K562 (cell line): ENCODE results near the gene MAP3K4. TPM values are rescaled to one million over a fixed set of nuclear protein-coding genes. Genes with fewer than 3 reads are reported as not detected.
A peak's percentile ranks its signal among the peaks of the same experiment; 100 is the strongest.

Source experiments
- ARID3B ChIP-seq: fragments of 250-450 bp; sonication (Bioruptor Pico); IDR thresholded peaks from 2 replicates; pipeline ENCODE4 v1.4.0; 2020; ENCODE audit warnings: borderline replicate concordance
- CBFA2T3 ChIP-seq: fragments of 450-650 bp; IDR thresholded peaks from 2 replicates; pipeline ENCODE4 v1.6.1; 2017
- CREM ChIP-seq: IDR thresholded peaks from 2 replicates; pipeline ENCODE4 v1.6.1; 2014; ENCODE audit warnings: antibody characterized with exemption, low read depth
- CXXC5 ChIP-seq: fragments of 250-450 bp; sonication (Bioruptor Pico); IDR thresholded peaks from 2 replicates; pipeline ENCODE4 v1.8.0; 2022; ENCODE audit warnings: inconsistent platforms, mild to moderate bottlenecking, moderate library complexity
- E2F5 ChIP-seq: sonication (generic); formaldehyde crosslinking; IDR thresholded peaks from 2 replicates; pipeline ENCODE4 v1.8.0; 2022; ENCODE audit warnings: mild to moderate bottlenecking, missing genetic modification reagents
- FOXP1 ChIP-seq: sonication (generic); formaldehyde crosslinking; IDR thresholded peaks from 2 replicates; pipeline ENCODE4 v1.8.0; 2022; ENCODE audit warnings: mild to moderate bottlenecking, missing genetic modification reagents
- GABPB1 ChIP-seq: sonication (generic); formaldehyde crosslinking; IDR thresholded peaks from 2 replicates; pipeline ENCODE4 v1.8.0; 2022; ENCODE audit warnings: mild to moderate bottlenecking, missing genetic modification reagents
- GABPB2 ChIP-seq: fragments of 250-450 bp; sonication (Bioruptor Pico); conservative IDR thresholded peaks from 2 replicates; pipeline ENCODE4 v1.5.1; 2021; ENCODE audit warnings: mild to moderate bottlenecking
- GTF2E2 ChIP-seq: fragments of 200-800 bp; sonication (Bioruptor generic); IDR thresholded peaks from 2 replicates; pipeline ENCODE4 v1.6.1; 2016; ENCODE audit warnings: missing genetic modification characterization, missing compliant biosample characterization
- HDAC6 ChIP-seq: IDR thresholded peaks from 2 replicates; pipeline ENCODE4 v1.6.1; 2012; ENCODE audit warnings: low read depth, mild to moderate bottlenecking, control low read depth, inconsistent platforms, low read length, moderate library complexity
- MEF2D ChIP-seq: conservative IDR thresholded peaks from 2 replicates; pipeline ENCODE4 v1.6.1; 2016; ENCODE audit warnings: low read depth, missing genetic modification characterization, missing compliant biosample characterization
- NFATC3 ChIP-seq: fragments of 450-650 bp; IDR thresholded peaks from 2 replicates; pipeline ENCODE4 v1.6.1; 2017; ENCODE audit warnings: mild to moderate bottlenecking
- NR2C2 ChIP-seq, 2 experiments: fragments of 200-800 bp in 1 of 2; sonication (Bioruptor generic) in 1 of 2; sonication (generic) in 1 of 2; formaldehyde crosslinking in 1 of 2; IDR thresholded peaks; 2 replicates each; pipeline versions ENCODE4 v1.6.1 to v1.8.0; 2016 to 2022; ENCODE audit warnings: mild to moderate bottlenecking in 1 of 2, missing compliant biosample characterization in 1 of 2, missing genetic modification characterization in 1 of 2, missing genetic modification reagents in 1 of 2
- POLR2G ChIP-seq: fragments of 200-400 bp; formaldehyde crosslinking; IDR thresholded peaks from 2 replicates; pipeline ENCODE4 v1.6.1; 2017; ENCODE audit warnings: low read depth, mild to moderate bottlenecking, antibody characterized with exemption, low read length, moderate library complexity
- RFX5 ChIP-seq: IDR thresholded peaks from 2 replicates; pipeline ENCODE4 v1.6.1; 2011; ENCODE audit warnings: low read depth, mild to moderate bottlenecking, improper control_type of control experiment, low read length
- SFPQ ChIP-seq: fragments of 200-400 bp; formaldehyde crosslinking; IDR thresholded peaks from 2 replicates; pipeline ENCODE4 v1.6.1; 2017; ENCODE audit warnings: mild to moderate bottlenecking, low read depth, low read length, moderate library complexity
- TEAD4 ChIP-seq, 2 experiments: sonication (generic) in 1 of 2; formaldehyde crosslinking in 1 of 2; IDR thresholded peaks; 2 replicates each; pipeline versions ENCODE4 v1.6.1 to v1.8.0; 2012 to 2022; ENCODE audit warnings: borderline replicate concordance in 1 of 2, inconsistent platforms in 1 of 2, low read length in 1 of 2, mild to moderate bottlenecking in 1 of 2, missing genetic modification reagents in 1 of 2
- ZBTB17 ChIP-seq: fragments of 450-650 bp; formaldehyde crosslinking; IDR thresholded peaks from 2 replicates; pipeline ENCODE4 v1.4.0; 2020; ENCODE audit warnings: mild to moderate bottlenecking
- ZNF431 ChIP-seq: sonication (generic); formaldehyde crosslinking; IDR thresholded peaks from 2 replicates; pipeline ENCODE4 v1.8.0; 2022; ENCODE audit warnings: mild to moderate bottlenecking, missing genetic modification reagents
- ZNF512 ChIP-seq: IDR thresholded peaks from 2 replicates; pipeline ENCODE4 v1.6.1; 2016; ENCODE audit warnings: missing genetic modification characterization, missing compliant biosample characterization
- ZNF57 ChIP-seq: fragments of 450-650 bp; formaldehyde crosslinking; IDR thresholded peaks from 2 replicates; pipeline ENCODE4 v1.4.0; 2020; ENCODE audit warnings: mild to moderate bottlenecking, moderate library complexity
- ZNF583 ChIP-seq: fragments of 250-450 bp; sonication (Bioruptor Pico); IDR thresholded peaks from 2 replicates; pipeline ENCODE4 v1.4.0; 2020
- ZNF589 ChIP-seq: fragments of 200-800 bp; sonication (Bioruptor generic); IDR thresholded peaks from 2 replicates; pipeline ENCODE4 v1.6.1; 2016; ENCODE audit warnings: low read depth, missing genetic modification characterization, missing compliant biosample characterization
- ZNF668 ChIP-seq: fragments of 250-450 bp; sonication (Bioruptor Pico); IDR thresholded peaks from 2 replicates; pipeline ENCODE4 v1.8.0; 2022; ENCODE audit warnings: mild to moderate bottlenecking, inconsistent platforms
- ZNF764 ChIP-seq: fragments of 250-450 bp; sonication (Bioruptor Pico); IDR thresholded peaks from 2 replicates; pipeline ENCODE4 v1.4.0; 2020; ENCODE audit warnings: low read depth, mild to moderate bottlenecking, moderate library complexity
- polyA plus RNA-seq, 8 experiments: library from polyadenylated mRNA; depleted of rRNA in 4 of 8; stranded (reverse) in 5 of 8; unstranded in 3 of 8; fragments of >200 nt; fragmentation: Nextera tagmentation in 2 of 8; fragmentation: Illumina TruSeq in 1 of 8; extraction: Ambion mirVana in 2 of 8; extraction: Trizol in 1 of 8; gene quantifications; 2 replicates each; pipeline versions ENCODE4 v1.2.1 to v1.2.3, GENCODE V29; 2011 to 2014; ENCODE audit warnings: inconsistent platforms in 1 of 8, missing spikeins in 1 of 8
- total RNA-seq, 7 experiments: library from RNA; depleted of rRNA in 6 of 7; stranded (reverse); fragments of >200 nt in 6 of 7; fragmentation: Illumina TruSeq in 2 of 7; extraction: Trizol in 2 of 7; gene quantifications; 2 replicates each; pipeline versions ENCODE4 v1.2.1 to v1.2.3, GENCODE V29; 2011 to 2021; ENCODE audit warnings: low replicate concordance in 1 of 7

The MAP3K4 gene
- total and polyA plus RNA-seq, 9 of the 15 experiments (the other 6 are each of a cell fraction or from before 2014, with no cell fraction given), result 21.0 to 77.2 (median 48.9) TPM

DNA sequence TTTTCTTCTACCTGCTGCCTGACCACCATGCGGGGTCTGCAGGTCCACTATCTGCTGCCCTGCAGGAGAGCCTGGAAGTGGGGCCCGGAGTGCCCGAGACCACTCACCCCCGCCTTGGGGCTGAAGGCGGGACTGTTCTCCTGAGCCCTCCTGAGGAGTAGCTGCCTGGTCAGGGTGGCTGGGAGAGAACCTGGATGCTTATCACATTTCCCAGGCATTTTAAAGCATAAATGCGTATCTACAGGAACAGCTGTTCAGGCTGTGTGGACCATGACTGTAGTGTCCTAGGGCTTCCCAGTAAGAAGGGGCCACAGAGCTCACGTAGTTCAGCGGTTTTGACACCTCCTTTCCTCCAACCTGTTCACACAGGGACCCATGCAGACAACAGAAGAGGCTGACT lies 159.0 kb downstream of the MAP3K4 start (continued):
- no peak for TF ChIP-seq ZNF57 (CRISPR knock-in tag)
- TF ChIP-seq MEF2D (tag), result no peak
- TF ChIP-seq NFATC3, result no peak
- TF ChIP-seq SFPQ, result no peak
- TF ChIP-seq HDAC6, result no peak
- peak; percentile 73 for TF ChIP-seq TEAD4 (IDR thresholded peaks at IDR 0.05; ENCODE audit: low read length)
- no peak for TF ChIP-seq TEAD4 (CRISPR knock-in tag; IDR thresholded peaks at IDR 0.05; ENCODE audit: borderline replicate concordance)
- TF ChIP-seq POLR2G, result no peak
- no peak for TF ChIP-seq ZNF764
- TF ChIP-seq ZNF589, result no peak
- TF ChIP-seq ZNF583 (CRISPR knock-in tag), result no peak
- TF ChIP-seq GTF2E2 (tag), result no peak
- peak; percentile 88 for TF ChIP-seq CBFA2T3
- no peak for TF ChIP-seq GABPB2 (CRISPR knock-in tag)
- TF ChIP-seq E2F5 (CRISPR knock-in tag), result no peak
- TF ChIP-seq ZNF431, result no peak
- TF ChIP-seq FOXP1, result no peak
- TF ChIP-seq RFX5, result no peak
- peak; percentile 26; the same call in 1 of the 2 replicates for TF ChIP-seq CXXC5 (CRISPR knock-in tag)
- TF ChIP-seq ZNF668 (CRISPR knock-in tag), result no peak
- TF ChIP-seq ZNF512 (tag), result no peak
- 0 out of 2 replicates have a peak, but pooled peaks have one; percentile 9 for TF ChIP-seq CREM
- no peak for TF ChIP-seq ZBTB17 (CRISPR knock-in tag)
- no peak for TF ChIP-seq NR2C2 (CRISPR knock-in tag; IDR thresholded peaks at IDR 0.05)
- TF ChIP-seq NR2C2 (tag; IDR thresholded peaks at IDR 0.05), result no peak
- no peak for TF ChIP-seq GABPB1 (CRISPR knock-in tag)
- no peak for TF ChIP-seq ARID3B (CRISPR knock-in tag)
